GM19372 (cell line): Measurements from ENCODE around the gene PCK2.
A peak's percentile ranks its signal among the peaks of the same experiment; 100 is the strongest.

ENCODE experiments used
- ATAC-seq: cut with Tn5 transposase; IDR thresholded peaks from one replicate; pipeline ENCODE4 v1.9.1; 2021; ENCODE audit warnings: mild to moderate bottlenecking, low read depth, moderate library complexity; ENCODE audit not compliant: unreplicated experiment

Gene PCK2

DNA sequence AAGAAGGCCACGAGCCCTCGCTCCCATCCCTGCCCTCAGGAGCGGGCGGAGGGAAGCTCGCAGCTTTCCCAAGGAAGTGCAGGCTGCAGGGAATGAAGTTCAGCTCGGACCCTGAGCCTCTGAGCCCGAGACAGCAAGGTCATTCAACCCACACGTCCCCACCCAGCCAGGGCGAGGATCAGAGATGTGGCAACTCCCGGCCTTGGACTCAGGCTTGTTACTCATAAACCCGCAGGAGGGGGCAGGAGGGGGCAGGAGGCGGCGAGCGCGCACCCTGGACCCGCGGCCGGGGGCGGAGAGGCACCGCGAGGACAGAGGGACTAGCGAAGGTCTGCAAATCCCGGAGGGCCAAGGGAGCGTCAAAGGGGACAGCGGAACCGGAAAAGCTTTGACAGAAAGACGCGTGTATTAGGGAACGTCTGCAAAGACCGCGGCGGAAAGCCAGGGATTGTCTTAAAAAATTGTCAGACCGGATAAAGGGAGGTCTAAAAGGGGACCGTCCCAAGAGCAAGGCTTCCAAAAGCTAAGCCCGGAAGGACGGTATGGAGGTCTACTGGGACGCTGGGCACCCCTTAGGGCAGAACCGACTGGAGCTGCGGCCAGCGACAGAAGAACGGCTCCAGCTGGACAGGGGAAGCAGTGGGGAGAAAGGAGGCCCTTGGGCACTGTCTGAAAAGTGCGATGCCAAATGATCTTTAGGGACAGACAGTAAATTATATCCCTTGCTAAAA, 19.9 kb downstream of the PCK2 start:
- peak; percentile 16 for ATAC-seq

DNA sequence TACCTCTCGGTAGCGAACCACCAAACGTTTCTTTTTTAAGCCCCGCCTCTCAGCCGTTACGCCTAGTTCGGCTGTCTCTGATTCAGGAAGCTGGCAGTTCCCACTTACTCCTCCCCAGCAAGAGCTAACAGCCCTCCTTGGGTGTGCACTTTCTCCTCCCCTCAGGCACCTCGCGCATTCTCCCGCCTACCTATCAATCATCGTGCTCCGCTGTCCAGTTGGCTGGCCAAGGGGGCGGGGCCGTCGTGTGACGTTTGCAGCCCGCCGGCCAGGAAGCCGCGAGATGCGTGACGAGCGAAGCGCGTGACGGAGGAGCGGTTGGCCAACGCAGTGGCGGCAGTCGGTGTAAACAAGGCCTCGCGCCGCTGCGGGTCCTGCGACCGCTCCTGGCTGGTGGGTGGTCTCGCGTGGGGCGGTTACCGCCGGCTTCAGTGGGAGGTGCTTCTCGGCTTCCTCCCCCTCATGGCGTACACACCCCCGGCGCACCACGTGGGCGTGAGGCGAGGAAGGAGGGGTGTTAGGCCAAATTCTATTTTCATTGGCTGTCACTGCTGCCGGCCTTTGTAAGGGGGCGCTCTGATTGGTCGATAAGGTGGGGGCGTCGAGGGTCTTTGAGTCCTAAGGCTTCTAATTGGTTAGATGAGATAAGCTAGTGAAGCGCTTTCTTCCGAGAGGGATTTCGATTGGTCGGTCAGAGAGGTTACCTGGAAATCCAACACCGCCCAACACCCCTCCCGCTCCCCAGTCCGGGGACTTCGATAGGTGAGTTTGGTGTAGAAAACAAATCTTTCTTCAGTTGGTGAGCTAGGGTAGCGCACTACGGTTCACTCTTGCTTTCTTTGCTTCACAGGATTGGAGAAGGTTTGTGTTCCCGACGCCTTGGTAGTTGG, 20.7 kb downstream of the PCK2 start, which contains the start of the genes DCAF11 and NRL:
Gene DCAF11, plus strand, starts transcription at position 246 of the 890 bp plus-strand sequence. CDS start 818 bp downstream, outside the sequence.
Gene NRL, minus strand, starts transcription at position 418 of the 890 bp plus-strand sequence. CDS start 32,101 bp downstream, outside the sequence.
- peak; percentile 78 for ATAC-seq

DNA sequence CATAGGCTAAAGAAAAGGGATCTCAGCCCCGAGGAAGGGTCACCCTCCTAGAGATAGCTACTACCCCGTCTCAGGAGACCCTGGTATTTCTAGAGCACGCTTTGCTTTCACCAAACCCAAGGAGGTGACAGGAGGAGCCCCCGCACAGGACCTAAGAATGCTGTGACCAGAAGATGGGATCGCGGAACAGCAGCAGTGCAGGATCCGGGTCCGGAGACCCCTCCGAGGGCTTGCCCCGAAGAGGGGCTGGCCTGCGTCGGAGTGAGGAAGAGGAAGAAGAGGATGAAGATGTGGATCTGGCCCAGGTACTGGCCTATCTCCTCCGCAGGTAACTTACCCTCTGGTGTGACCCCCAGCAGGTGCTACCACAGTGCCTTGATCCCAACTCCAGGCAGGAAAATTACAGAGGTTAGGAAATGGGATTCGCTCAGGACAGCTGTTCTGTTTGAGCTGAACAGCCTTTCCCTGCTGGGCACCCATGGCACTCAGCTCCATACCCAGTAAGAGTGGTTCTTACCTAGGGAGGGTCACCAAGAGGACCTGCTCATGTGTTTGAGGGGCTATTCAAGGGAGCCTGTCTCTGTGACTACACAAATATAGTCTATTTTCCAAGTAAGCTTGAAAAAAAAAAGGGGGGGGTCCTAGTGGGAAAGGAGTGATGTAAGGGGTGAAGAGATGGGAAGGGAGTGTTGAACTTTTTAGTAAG, 21.5 kb downstream of the PCK2 start:
- ATAC-seq: no peak

DNA sequence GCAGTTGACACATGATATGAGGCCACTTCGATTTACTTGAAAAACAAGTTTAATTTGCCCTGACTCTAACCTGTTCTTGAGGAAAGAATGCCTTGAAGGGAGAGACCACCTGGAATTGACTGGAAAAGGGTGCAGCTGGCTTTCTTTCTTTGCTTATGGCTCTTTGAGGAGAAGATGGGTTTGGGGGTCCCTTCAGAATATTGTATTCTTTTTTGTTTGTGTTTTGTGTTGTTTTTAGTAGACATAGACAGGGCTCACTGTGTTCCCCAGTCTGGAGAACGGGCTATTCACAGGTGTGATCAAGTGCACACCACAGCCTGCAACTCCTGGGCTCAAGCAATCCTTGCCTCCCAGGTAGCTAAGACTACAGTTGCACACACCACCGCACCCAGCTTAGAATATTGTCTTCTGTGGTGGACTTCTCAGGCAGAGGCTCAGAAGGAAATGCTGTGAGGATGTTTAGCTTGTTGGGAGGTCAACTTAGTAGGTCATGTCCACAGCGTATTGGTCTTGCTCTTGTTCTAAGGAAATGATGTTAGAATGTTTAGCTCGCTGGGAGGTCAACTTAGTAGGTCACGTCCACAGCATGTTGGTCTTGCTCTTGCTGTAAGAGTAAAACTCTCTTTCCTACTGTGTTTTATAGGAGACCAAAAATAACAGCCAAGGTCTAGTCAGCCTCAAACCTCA, 22.2 kb downstream of the PCK2 start:
- ATAC-seq: no peak

DNA sequence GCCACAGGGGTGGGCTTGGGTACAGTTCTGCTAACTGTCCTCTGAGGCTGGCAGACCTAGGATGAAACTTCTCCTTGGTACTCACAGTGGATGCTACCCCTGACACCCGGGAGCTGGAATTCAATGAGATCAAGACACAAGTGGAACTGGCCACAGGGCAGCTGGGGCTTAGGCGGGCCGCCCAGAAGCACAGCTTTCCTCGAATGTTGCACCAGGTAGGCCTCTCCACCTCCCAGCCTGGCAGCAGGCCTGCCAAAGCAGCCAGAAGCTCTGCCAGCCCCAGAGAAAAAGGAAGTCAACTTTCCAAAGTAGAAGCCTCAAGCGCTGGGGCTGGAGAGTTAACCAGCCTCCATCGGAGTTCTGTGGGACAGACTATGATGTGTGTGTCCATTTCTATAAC, 23.1 kb downstream of the PCK2 start:
- no peak for ATAC-seq

DNA sequence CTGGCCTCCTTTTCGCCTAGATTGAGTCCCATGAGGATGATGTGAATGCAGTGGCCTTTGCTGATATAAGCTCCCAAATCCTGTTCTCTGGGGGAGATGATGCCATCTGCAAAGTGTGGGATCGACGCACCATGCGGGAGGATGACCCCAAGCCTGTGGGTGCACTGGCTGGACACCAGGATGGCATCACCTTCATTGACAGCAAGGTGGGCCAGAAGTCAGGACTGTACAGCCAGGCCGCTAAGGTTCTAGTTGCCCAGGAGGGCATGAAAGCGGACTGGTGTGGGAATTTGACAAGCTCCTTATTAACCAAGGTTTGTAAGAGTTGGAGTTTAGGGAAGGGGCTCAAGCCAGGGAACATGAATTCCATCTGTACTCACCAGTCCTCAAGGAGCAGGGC, 25.6 kb downstream of the PCK2 start:
- no peak for ATAC-seq

DNA sequence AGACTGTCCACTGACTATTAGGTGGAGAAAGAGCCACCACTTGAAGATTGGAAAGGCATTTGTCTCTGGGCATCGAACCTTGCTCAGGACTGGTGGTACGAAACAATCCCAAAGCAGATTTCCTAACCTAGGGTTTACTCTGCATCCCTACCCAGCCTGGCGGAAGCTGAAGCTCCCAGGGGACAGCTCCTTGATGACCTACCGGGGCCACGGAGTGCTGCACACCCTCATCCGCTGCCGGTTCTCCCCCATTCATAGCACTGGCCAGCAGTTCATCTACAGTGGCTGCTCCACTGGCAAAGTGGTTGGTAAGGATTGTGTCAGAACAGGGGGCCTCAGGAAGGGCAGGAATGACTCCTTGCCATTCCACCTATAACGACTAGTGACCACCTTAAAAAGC, 27.1 kb downstream of the PCK2 start:
- no peak for ATAC-seq

DNA sequence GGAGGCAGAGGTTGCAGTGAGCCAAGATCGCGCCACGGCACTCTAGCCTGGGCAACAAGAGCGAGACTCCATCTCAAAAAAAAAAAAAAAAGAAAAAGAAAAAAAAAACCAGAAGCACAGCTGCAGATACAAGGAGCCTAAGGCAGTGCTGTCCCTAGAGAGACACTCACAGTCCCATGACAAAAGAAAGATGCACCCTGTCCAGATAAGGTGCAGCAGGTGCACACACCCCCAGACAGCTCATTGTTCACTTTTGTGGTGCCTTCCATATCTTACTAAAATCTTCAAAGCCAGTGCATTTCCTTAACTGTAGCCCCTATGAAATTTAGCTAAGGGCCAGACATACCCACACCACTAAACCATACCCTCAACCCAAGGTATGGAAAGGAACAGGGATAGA, 28.3 kb downstream of the PCK2 start:
- no peak for ATAC-seq

DNA sequence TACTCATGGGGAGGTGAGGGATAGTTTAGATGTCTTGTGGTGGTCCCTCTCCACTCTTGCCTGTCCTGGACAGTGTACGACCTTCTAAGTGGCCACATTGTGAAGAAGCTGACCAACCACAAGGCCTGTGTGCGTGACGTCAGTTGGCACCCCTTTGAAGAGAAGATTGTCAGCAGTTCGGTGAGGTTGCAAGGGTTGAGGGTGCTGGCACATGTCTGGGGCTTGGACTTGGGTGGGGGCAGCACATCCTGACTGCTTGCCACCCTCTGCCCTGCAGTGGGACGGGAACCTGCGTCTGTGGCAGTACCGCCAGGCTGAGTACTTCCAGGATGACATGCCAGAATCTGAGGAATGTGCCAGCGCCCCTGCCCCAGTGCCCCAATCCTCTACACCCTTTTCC, 28.8 kb downstream of the PCK2 start:
- no peak for ATAC-seq

DNA sequence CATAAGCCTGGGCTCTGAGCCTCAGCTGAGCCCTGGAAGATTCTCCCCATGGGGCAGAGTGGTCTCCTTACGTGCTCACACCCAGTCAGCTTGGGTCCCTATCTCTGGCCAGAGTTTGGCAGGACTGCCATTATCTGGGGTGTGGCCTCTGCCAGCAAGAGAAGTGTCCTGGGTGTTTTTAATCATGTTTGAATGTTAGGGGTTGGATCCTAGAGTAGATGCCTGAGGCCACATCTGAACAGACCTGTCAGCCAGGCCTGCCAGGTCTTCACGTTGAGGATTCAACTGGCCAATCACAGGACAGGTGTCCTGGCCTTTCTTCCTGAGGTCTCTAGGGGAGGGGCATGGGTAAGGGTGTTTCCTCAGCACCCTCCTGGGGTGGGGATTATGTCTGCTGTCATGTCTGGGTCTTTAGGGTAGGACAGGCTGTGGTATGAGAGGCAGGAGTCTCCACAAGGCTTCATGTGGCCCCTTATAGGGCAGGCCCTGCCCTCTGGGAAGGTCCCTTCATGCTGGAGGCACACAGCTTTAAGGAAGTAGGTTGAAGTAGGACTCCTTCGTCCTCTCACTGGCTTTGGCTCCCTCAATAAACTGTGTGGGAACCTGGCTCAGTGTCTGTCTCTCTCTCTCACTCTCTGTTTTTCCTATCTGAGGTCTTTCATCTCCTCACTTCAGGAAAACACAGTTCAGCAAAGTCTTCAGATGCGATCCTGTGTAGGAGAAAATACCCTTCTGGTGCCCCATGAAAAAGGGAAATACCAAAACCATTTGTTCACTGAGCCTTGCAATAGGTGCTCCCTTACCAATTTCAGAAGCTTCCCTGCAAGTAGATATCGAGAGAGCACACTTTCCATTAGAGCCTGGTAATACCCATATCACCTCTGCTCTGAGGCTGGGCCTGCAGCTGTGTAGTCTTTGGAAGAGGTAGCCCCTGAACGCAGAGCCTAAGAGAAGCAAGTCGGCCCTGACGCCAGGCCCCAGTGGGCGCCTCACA, 29.6 kb downstream of the PCK2 start:
- ATAC-seq: no peak

DNA sequence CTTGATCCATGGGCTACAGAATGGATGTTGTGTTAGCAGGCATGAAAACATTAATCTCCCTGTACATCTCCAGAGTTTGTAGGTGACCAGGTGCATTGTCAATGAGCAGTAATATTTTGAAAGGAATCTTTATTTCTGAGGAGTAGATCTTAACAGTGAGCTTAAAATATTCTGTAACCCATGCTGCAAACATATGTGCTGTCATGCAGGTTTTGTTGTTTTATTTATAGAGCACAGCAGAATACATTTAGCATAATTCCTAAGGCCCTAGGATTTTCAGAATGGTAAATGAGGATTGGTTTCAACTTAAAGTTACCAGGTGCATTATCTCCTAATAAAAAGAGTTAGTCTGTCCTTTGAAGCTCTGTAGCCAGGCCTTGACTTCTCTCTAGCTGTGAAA, 32.8 kb downstream of the PCK2 start:
- ATAC-seq: no peak

DNA sequence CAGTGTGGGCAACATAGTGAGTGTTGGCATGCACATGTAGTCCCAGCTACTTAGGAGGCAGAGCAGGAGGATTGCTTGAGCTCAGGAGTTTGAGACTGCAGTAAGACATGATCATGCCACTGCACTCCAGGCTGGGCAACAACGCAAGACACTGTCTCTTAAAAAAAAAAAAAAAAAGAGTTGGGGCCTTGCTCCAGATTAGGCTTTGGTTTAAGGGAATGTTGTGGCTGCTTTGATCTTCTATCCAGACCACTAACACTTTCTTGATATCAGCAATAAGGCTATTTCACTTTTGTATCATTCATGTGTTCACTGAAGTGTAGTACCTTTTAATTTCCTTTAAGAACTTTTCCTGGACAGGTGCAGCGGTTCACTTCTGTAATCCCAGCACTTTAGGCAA, 33.6 kb downstream of the PCK2 start:
- ATAC-seq: no peak

DNA sequence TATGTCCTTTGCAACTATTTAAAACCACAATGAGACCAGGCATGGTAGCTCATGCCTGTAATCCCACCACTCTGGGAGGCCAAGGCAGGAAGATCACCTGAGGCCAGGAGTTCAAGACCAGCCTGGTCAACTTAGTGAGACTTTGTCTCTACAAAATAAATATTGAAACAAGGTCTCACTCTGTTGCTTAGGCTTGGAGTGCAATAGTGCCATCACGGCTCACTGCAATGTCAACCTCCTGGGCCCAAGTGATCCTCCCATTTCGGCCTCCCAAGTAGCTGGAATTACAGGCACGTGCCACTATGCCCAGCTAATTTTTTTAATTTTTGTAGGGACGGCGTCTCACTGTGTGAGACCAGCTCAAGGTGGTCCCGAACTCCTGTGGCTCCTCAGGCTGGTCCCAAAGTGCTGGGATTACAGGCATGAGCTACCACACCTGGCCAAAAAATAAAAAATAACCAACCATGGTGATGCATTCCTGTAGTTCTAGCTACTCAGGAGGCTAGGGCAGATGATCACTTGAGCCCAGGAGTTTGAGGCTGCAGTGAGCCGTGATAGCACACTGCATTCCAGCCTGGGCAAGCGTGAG, 35.4 kb downstream of the PCK2 start:
- no peak for ATAC-seq

DNA sequence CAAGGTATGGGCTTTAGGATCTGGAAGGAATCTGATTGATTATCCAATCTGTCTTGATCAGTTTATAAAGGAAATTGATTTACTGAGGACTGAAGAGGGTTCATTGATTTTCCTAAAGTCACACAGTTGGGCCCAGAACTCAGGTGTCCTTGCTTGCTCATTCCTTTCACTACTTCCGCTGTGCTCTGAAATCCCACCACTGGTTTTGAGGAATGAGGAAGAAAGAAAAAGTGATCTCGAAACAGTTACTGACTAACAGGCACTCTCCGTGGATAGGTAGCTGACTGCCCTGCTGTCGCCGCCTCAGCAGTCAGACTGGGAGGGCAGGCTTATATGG, 36.2 kb downstream of the PCK2 start, which contains the start of gene FITM1:
Gene FITM1, plus strand, starts transcription at position 280 of the 337 bp plus-strand sequence. CDS start 905 bp downstream, outside the sequence.
- no peak for ATAC-seq

DNA sequence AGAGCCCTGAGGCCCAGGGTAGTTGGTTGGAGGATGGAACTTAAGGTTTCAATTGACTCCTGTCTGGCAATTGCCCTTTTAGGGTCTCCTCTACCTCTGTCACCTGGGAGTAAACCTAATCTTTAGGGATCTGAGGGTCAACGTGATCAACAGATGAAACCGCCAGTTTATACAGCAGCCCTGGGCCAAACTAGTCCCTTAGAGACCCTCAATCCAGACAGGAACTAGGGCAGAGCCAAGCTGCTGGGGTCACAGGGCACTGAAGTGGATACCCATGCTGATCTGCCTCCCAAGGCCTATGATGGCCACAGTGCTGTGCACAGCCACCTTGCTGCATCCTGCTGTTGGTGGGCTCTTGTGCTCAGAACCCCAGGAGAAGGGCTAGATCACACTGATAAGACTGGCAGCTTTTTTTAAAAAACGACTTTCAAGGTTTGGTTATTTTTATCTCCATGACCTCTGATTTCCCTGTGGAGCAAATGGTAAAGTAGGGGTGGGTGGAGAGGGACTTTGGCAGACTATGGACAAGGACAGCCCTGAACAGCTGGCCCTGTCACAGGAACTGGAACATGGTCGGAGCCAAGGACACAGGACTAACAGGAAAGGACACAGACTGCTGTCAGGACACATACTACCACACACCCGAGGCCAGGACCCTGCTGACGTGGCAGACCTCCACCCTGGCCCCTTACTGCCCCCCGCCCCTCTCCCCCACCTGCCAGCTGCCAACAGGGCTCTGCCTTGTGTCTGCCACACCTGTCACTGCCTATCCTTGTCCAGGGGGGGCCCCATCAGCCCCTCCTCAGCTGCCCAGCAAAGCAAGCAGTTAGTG, 36.8 kb downstream of the PCK2 start:
- no peak for ATAC-seq

DNA sequence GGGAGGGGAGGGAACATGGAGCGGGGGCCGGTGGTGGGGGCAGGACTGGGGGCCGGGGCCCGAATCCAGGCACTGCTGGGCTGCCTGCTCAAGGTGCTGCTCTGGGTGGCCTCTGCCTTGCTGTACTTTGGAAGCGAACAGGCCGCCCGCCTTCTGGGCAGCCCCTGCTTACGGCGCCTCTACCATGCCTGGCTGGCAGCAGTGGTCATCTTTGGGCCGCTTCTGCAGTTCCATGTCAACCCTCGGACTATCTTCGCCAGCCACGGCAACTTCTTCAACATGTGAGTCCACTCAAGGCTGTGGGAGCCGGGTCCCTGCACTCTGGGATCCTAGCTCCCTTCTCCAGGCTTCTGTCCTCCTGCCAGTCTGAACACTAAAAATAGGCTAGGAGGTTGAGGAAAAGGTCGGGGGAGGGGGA, 37.4 kb downstream of the PCK2 start:
- no peak for ATAC-seq

DNA sequence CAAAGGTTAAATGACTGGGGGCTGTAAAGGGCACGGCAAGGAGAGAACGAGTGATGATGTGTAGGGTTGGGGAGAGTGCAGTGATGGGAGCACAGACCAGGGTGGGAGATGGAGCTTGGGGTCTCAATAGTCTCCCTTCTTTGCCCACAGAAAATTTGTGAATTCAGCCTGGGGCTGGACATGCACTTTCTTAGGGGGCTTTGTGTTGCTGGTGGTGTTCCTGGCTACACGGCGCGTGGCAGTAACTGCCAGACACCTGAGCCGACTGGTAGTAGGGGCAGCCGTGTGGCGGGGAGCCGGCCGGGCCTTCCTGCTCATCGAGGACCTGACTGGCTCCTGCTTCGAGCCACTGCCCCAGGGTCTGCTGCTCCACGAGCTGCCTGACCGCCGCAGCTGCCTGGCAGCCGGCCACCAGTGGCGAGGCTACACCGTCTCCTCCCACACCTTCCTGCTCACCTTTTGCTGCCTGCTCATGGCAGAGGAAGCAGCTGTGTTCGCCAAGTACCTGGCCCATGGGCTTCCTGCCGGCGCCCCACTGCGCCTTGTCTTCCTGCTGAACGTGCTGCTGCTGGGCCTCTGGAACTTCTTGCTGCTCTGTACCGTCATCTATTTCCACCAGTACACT, 38.1 kb downstream of the PCK2 start:
- no peak for ATAC-seq
